ENCODE measurements around the gene RECQL. TPM values are rescaled to one million over a fixed set of nuclear protein-coding genes. Genes with fewer than 3 reads are reported as not detected.

The RECQL gene
- total and polyA plus RNA-seq, 2 of the 8 experiments (the other 6 are each of a cell fraction or from before 2014, with no cell fraction given) = 8.1 to 40.3 TPM

- no peak for TF ChIP-seq ATF2 (IDR thresholded peaks at IDR 0.05; ENCODE audit: low read length)
- TF ChIP-seq BCL11A (IDR thresholded peaks at IDR 0.05; ENCODE audit: low read depth in 2 of 2, low read length in 2 of 2) = no peak
- TF ChIP-seq SUZ12 (IDR thresholded peaks at IDR 0.05; ENCODE audit: low read length) = peak; percentile 60
- TF ChIP-seq SIN3A (conservative IDR thresholded peaks at IDR 0.05 in 1 of 2, IDR thresholded peaks at IDR 0.05 in 1 of 2; ENCODE audit: low read depth in 1 of 2, low read length in 2 of 2) = 0 out of 4 replicates have a peak, but pooled peaks of 1 of the 2 experiments have one; percentile 29
- no peak for TF ChIP-seq CTBP2 (IDR thresholded peaks at IDR 0.05; ENCODE audit: borderline replicate concordance, insufficient read depth, insufficient read length, low read length)
- peak; percentile 80; the same call in 1 of the 2 replicates for TF ChIP-seq RBBP5 (IDR thresholded peaks at IDR 0.05; ENCODE audit: borderline replicate concordance, low read depth, low read length)
- TF ChIP-seq CBX8 (IDR thresholded peaks at IDR 0.05; ENCODE audit: borderline replicate concordance, low read depth, low read length) = no peak
- TF ChIP-seq BACH1 (IDR thresholded peaks at IDR 0.05; ENCODE audit: low read length) = no peak
- peak; percentile 95 for TF ChIP-seq KDM4A (IDR thresholded peaks at IDR 0.05; ENCODE audit: low read depth, low read length, severe bottlenecking)
- TF ChIP-seq MAFK (IDR thresholded peaks at IDR 0.05; ENCODE audit: low read depth, low read length) = no peak
- no peak for TF ChIP-seq GTF2F1 (IDR thresholded peaks at IDR 0.05; ENCODE audit: borderline replicate concordance, low read depth, low read length)
- 0 out of 2 replicates have a peak, but pooled peaks have one; percentile 18 for TF ChIP-seq E2F6 (IDR thresholded peaks at IDR 0.05)
- peak; percentile 81 for TF ChIP-seq CREB1 (IDR thresholded peaks at IDR 0.05)
- peak; percentile 85 for TF ChIP-seq TAF1 (IDR thresholded peaks at IDR 0.05; ENCODE audit: low read depth, low read length)
- TF ChIP-seq POLR2A (IDR thresholded peaks at IDR 0.05; ENCODE audit: control extremely low read depth in 1 of 2, low read depth in 2 of 2, low read length in 2 of 2) = peak in 1 of 2 experiments; percentile 65; a peak in 2 of 3 replicates
- no peak for TF ChIP-seq HDAC2 (IDR thresholded peaks at IDR 0.05; ENCODE audit: borderline replicate concordance in 1 of 2, low read depth in 2 of 2, low read length in 2 of 2)
- peak; percentile 60; the same call in 1 of the 2 replicates for TF ChIP-seq YY1 (IDR thresholded peaks at IDR 0.05; ENCODE audit: low read depth, low read length)
- TF ChIP-seq KDM1A (IDR thresholded peaks at IDR 0.05; ENCODE audit: borderline replicate concordance, low read length) = no peak
- no peak for TF ChIP-seq RFX5 (IDR thresholded peaks at IDR 0.05; ENCODE audit: borderline replicate concordance, low read depth, low read length)
- TF ChIP-seq JUN (IDR thresholded peaks at IDR 0.05; ENCODE audit: low read depth, low read length) = no peak
- TF ChIP-seq PHF8 (conservative IDR thresholded peaks at IDR 0.05; ENCODE audit: low read depth, low read length) = peak; percentile 60; the same call in 1 of the 2 replicates
Observed at GRCh38 chr12:21527451-21528180, 26.2 kb upstream of the RECQL start (continued).

Data from H1 (cell line).